HL-60/S4 treated with retinoic acid at 250 ng/mL for 4 days and 3 days (cell line): ENCODE measurements around the gene ANKRD63.

Experiments used
- in situ Hi-C: fragments of 300-500 bp; cut with MboI; formaldehyde crosslinking; loops from 2 replicates; pipeline ENCODE4 v1.7.0; 2022; ENCODE audit warnings: low sequenced_read_pairs

The ANKRD63 gene

GRCh38 chr15:40282869-40283614 lies at the start of gene ANKRD63:
ANKRD63 (minus strand) TSS chr15:40283064; CDS start chr15:40282586, 478 bp downstream.
- in situ Hi-C loops = no loop called here

GRCh38 chr15:40332113-40332781 lies 49.4 kb upstream of the ANKRD63 start:
- in situ Hi-C loops = no loop called here

- in situ Hi-C loops = no loop called here
Measured at GRCh38 chr15:40331637-40332036, 48.8 kb upstream of the ANKRD63 start.

GRCh38 chr15:40331026-40331425 lies 48.2 kb upstream of the ANKRD63 start:
- in situ Hi-C loops = no loop called here

- in situ Hi-C loops = no loop called here
Measured at GRCh38 chr15:40330368-40330836, 47.5 kb upstream of the ANKRD63 start.

- in situ Hi-C loops = no loop called here
Measured at GRCh38 chr15:40329804-40330203, 46.9 kb upstream of the ANKRD63 start.

GRCh38 chr15:40328751-40329150 lies 45.9 kb upstream of the ANKRD63 start:
- in situ Hi-C loops = no loop called here

- in situ Hi-C loops = no loop called here
Measured at GRCh38 chr15:40328176-40328575, 45.3 kb upstream of the ANKRD63 start.

- in situ Hi-C loops = no loop called here
Measured at GRCh38 chr15:40327457-40327856, 44.6 kb upstream of the ANKRD63 start.

GRCh38 chr15:40325700-40326099 lies 42.8 kb upstream of the ANKRD63 start:
- in situ Hi-C loops = no loop called here

GRCh38 chr15:40325188-40325587 lies 42.3 kb upstream of the ANKRD63 start:
- in situ Hi-C loops = no loop called here

GRCh38 chr15:40323953-40324937 lies 41.4 kb upstream of the ANKRD63 start:
- in situ Hi-C loops = no loop called here

GRCh38 chr15:40323239-40323952 lies 40.5 kb upstream of the ANKRD63 start, which contains the start of gene INAFM2:
INAFM2 (plus strand) TSS chr15:40323692; CDS start chr15:40324056, 364 bp downstream.
- in situ Hi-C loops = no loop called here

- in situ Hi-C loops = no loop called here
Measured at GRCh38 chr15:40322531-40323238, 39.8 kb upstream of the ANKRD63 start.

- in situ Hi-C loops = no loop called here
Measured at GRCh38 chr15:40320931-40321371, 38.1 kb upstream of the ANKRD63 start.

- in situ Hi-C loops = no loop called here
Measured at GRCh38 chr15:40320409-40320808, 37.5 kb upstream of the ANKRD63 start.

- in situ Hi-C loops = no loop called here
Measured at GRCh38 chr15:40317580-40317979, 34.7 kb upstream of the ANKRD63 start.

- in situ Hi-C loops = no loop called here
Measured at GRCh38 chr15:40316931-40317330, 34.1 kb upstream of the ANKRD63 start.

- in situ Hi-C loops = no loop called here
Measured at GRCh38 chr15:40314723-40315276, 31.9 kb upstream of the ANKRD63 start.
